ENCODE measurements around the gene HMGB3. TPM values are rescaled to one million over a fixed set of nuclear protein-coding genes. Genes with fewer than 3 reads are reported as not detected.

HMGB3 gene
- polyA plus RNA-seq, 3 donors: 3.0 to 6.4 (median 4.9) TPM

GRCh38 chrX:150980711-150981110 is 2.4 kb upstream of the HMGB3 start:
- WGBS (ENCODE audit: insufficient coverage): 100% methylated on average over 1 of the region's 4 CpGs
- DNase-seq: no peak
- H3K36me3 Mint-ChIP-seq: no peaks in the 10 kb centered on the region
- H3K9me3 Mint-ChIP-seq: peaks cover 0 to 32% (median 2%) of the 10 kb centered on the region in 7 donors
- H4K20me1 ChIP-seq (ENCODE audit: insufficient read depth, low read length): no peaks in the 10 kb centered on the region
- H3K4me3 ChIP-seq (replicated peaks in 1 of 3; ENCODE audit: low read depth in 2 of 3, low read length in 3 of 3): no peak overlapping the region
- H3K4me2 ChIP-seq (replicated peaks; ENCODE audit: extremely low read depth, low read length, poor library complexity, severe bottlenecking): no peak overlapping the region
- peaks cover 21 to 23% of the 10 kb centered on the region in 2 donors for H3K4me1 ChIP-seq (ENCODE audit: control insufficient read depth in 1 of 2, insufficient read depth in 2 of 2, low read length in 2 of 2)
- no peak overlapping the region for H3K4me3 Mint-ChIP-seq
- no peak overlapping the region for H2AFZ ChIP-seq (ENCODE audit: insufficient read depth, low read depth, low read length, poor library complexity, severe bottlenecking)
- H3K27ac ChIP-seq (ENCODE audit: low read depth in 1 of 2, low read length in 2 of 2): no peak overlapping the region
- H3K27ac Mint-ChIP-seq: peak overlapping the region in 1 of 7 donors; percentile 0
- peaks cover 6% of the 10 kb centered on the region for H3K79me2 ChIP-seq (ENCODE audit: insufficient read depth, low read length)
- H3K4me1 Mint-ChIP-seq: peaks cover 21% of the 10 kb centered on the region
- H3K9me3 ChIP-seq (replicated peaks in 1 of 2; ENCODE audit: control insufficient read depth in 1 of 2, insufficient read depth in 1 of 2, low read length in 2 of 2): no peaks in the 10 kb centered on the region
- no peak for TF ChIP-seq CTCF (IDR thresholded peaks at IDR 0.05)
- H3K27me3 ChIP-seq (ENCODE audit: control insufficient read depth in 2 of 2, insufficient read depth in 2 of 2, low read length in 2 of 2): peaks cover 0 to 4% of the 10 kb centered on the region in 2 donors
- no peak overlapping the region for H3K9ac ChIP-seq (ENCODE audit: insufficient read depth, low read length, poor library complexity, severe bottlenecking)
- intact Hi-C loops (cut with micrococcal nuclease): loop anchor here in 1 of 2 donors (10.0 kb wide), 1 partner anchor 76 kb away; no protein-coding TSS in a partner anchor
- peaks cover 1 to 7% (median 3%) of the 10 kb centered on the region in 3 donors for H3K27me3 Mint-ChIP-seq (ENCODE audit: low read depth in 3 of 3)
- no peaks in the 10 kb centered on the region for H3K36me3 ChIP-seq (replicated peaks in 1 of 2; ENCODE audit: control insufficient read depth in 1 of 2, insufficient read depth in 2 of 2, low read length in 2 of 2)

- peak overlapping the region; percentile 78 for H2AFZ ChIP-seq (ENCODE audit: insufficient read depth, low read depth, low read length, poor library complexity, severe bottlenecking)
- H3K27me3 Mint-ChIP-seq (ENCODE audit: low read depth in 3 of 3): peaks cover 0 to 4% (median 3%) of the 10 kb centered on the region in 3 donors
- no peaks in the 10 kb centered on the region for H4K20me1 ChIP-seq (ENCODE audit: insufficient read depth, low read length)
- H3K36me3 Mint-ChIP-seq: peaks cover 3 to 5% of the 10 kb centered on the region in 2 donors
- TF ChIP-seq CTCF (IDR thresholded peaks at IDR 0.05): no peak
- 0% methylated on average over 13 of the region's 20 CpGs for WGBS (ENCODE audit: insufficient coverage)
- intact Hi-C loops (cut with micrococcal nuclease): loop anchor here in 1 of 2 donors (10.0 kb wide), 1 partner anchor 78 kb away; no protein-coding TSS in a partner anchor
- peak; percentile 29 to 32 (median 30) for DNase-seq
- H3K79me2 ChIP-seq (ENCODE audit: insufficient read depth, low read length): peaks cover 6% of the 10 kb centered on the region
- peaks cover 21 to 23% of the 10 kb centered on the region in 2 donors for H3K4me1 ChIP-seq (ENCODE audit: control insufficient read depth in 1 of 2, insufficient read depth in 2 of 2, low read length in 2 of 2)
- H3K27ac Mint-ChIP-seq: peak overlapping the region in 6 of 7 donors; percentile 43 to 84 (median 74)
- peak overlapping the region; percentile 55 to 80 (median 68) for H3K4me3 ChIP-seq (replicated peaks in 1 of 3; ENCODE audit: low read depth in 2 of 3, low read length in 3 of 3)
- H3K9me3 ChIP-seq (replicated peaks in 1 of 2; ENCODE audit: control insufficient read depth in 1 of 2, insufficient read depth in 1 of 2, low read length in 2 of 2): no peaks in the 10 kb centered on the region
- peak overlapping the region; percentile 94 for H3K4me2 ChIP-seq (replicated peaks; ENCODE audit: extremely low read depth, low read length, poor library complexity, severe bottlenecking)
- peak overlapping the region; percentile 82 to 89 for H3K4me3 Mint-ChIP-seq
- H3K9me3 Mint-ChIP-seq: peaks cover 0 to 24% (median 0%) of the 10 kb centered on the region in 7 donors
- H3K9ac ChIP-seq (ENCODE audit: insufficient read depth, low read length, poor library complexity, severe bottlenecking): peak overlapping the region; percentile 43
- H3K27ac ChIP-seq (ENCODE audit: low read depth in 1 of 2, low read length in 2 of 2): peak overlapping the region in 1 of 2 donors; percentile 36
- H3K36me3 ChIP-seq (replicated peaks in 1 of 2; ENCODE audit: control insufficient read depth in 1 of 2, insufficient read depth in 2 of 2, low read length in 2 of 2): peaks cover 0 to under 1% of the 10 kb centered on the region in 2 donors
- peaks cover 0 to 4% of the 10 kb centered on the region in 2 donors for H3K27me3 ChIP-seq (ENCODE audit: control insufficient read depth in 2 of 2, insufficient read depth in 2 of 2, low read length in 2 of 2)
- H3K4me1 Mint-ChIP-seq: peaks cover 19% of the 10 kb centered on the region
Observed at GRCh38 chrX:150982235-150982787, 824 bp upstream of the HMGB3 start.

Data from CD14-positive monocyte (primary cell).